Natural killer cell (primary cell): ENCODE measurements around the gene TMEM125. TPM values are rescaled to one million over a fixed set of nuclear protein-coding genes. Genes with fewer than 3 reads are reported as not detected.

Experiments
- ATAC-seq, 3 donors: fragments of 150-1000 bp in 2 of 3; fragments of 200-7000 bp in 1 of 3; cut with Tn5 transposase; 1 replicate in 1 of 3; 2 replicates in 2 of 3; pipeline ENCODE4 v1.10.0; 2021; ENCODE audit warnings: mild to moderate bottlenecking in 2 of 3, moderate library complexity in 2 of 3
- DNase-seq, 2 donors: peaks; one replicate each; pipeline versions ENCODE4 v3.0.0 to v3.0.0-alpha.2; 2013 to 2021; ENCODE audit warnings: mixed read lengths in 1 of 2
- H3K27ac ChIP-seq: one replicate; pipeline ENCODE4 v1.5.1; 2013; ENCODE audit warnings: mild to moderate bottlenecking, low read length
- H3K27me3 ChIP-seq: one replicate; pipeline ENCODE4 v1.6.1; 2013; ENCODE audit warnings: low read length; ENCODE audit not compliant: control insufficient read depth, insufficient read depth
- H3K36me3 ChIP-seq: one replicate; pipeline ENCODE4 v1.6.1; 2013; ENCODE audit warnings: low read length; ENCODE audit not compliant: control insufficient read depth, insufficient read depth
- H3K4me1 ChIP-seq: one replicate; pipeline ENCODE4 v1.6.1; 2013; ENCODE audit warnings: low read length; ENCODE audit not compliant: control insufficient read depth, insufficient read depth
- H3K4me3 ChIP-seq: one replicate; pipeline ENCODE4 v1.5.1; 2013; ENCODE audit warnings: low read length
- H3K9me3 ChIP-seq: one replicate; pipeline ENCODE4 v1.6.1; 2013; ENCODE audit warnings: low read length; ENCODE audit not compliant: control insufficient read depth, insufficient read depth
- H3K27ac Mint-ChIP-seq, 2 donors: one replicate each; pipeline ENCODE4 v1.8.0; 2022; ENCODE audit warnings: mild to moderate bottlenecking in 2 of 2, mixed read lengths in 2 of 2, moderate library complexity in 1 of 2
- H3K27me3 Mint-ChIP-seq, 2 donors: one replicate each; pipeline ENCODE4 v1.8.0; 2022; ENCODE audit warnings: low read depth in 2 of 2, mixed read lengths in 2 of 2
- H3K36me3 Mint-ChIP-seq: one replicate; pipeline ENCODE4 v1.8.0; 2022; ENCODE audit warnings: mixed read lengths
- H3K4me1 Mint-ChIP-seq, 2 donors: one replicate each; pipeline ENCODE4 v1.8.0; 2022; ENCODE audit warnings: mixed read lengths in 2 of 2
- H3K4me3 Mint-ChIP-seq: one replicate; pipeline ENCODE4 v1.8.0; 2022; ENCODE audit warnings: mild to moderate bottlenecking, moderate library complexity, mixed read lengths
- H3K9me3 Mint-ChIP-seq, 2 donors: one replicate each; pipeline ENCODE4 v1.8.0; 2022; ENCODE audit warnings: mixed read lengths in 2 of 2
- WGBS: methylation state at CpG from one replicate; pipeline ENCODE4 v1.1.7; 2013; ENCODE audit warnings: missing lambda C conversion rate; ENCODE audit not compliant: insufficient coverage; 5-methylcytosine and 5-hydroxymethylcytosine counted together
- intact Hi-C: fragments of 100-400 bp; cut with micrococcal nuclease; formaldehyde crosslinking; loops from one replicate; pipeline ENCODE4 v1.14.2; 2022
- total RNA-seq, 4 donors: library from RNA; stranded (reverse); fragments of 120-200 nt in 1 of 4; gene quantifications; one replicate each; pipeline versions ENCODE4 v1.2.3 to v1.2.4, GENCODE V29; 2013 to 2022
- TF ChIP-seq, protein P1 (sequence below): fragments of 200-600 bp; IDR thresholded peaks from one replicate; pipeline ENCODE4 v1.8.0; 2022; ENCODE audit warnings: antibody characterized with exemption

Gene TMEM125
- total RNA-seq, 3 donors from 2014 or later (not counting 1 experiment from before 2014, with no cell fraction given), result not detected

DNA sequence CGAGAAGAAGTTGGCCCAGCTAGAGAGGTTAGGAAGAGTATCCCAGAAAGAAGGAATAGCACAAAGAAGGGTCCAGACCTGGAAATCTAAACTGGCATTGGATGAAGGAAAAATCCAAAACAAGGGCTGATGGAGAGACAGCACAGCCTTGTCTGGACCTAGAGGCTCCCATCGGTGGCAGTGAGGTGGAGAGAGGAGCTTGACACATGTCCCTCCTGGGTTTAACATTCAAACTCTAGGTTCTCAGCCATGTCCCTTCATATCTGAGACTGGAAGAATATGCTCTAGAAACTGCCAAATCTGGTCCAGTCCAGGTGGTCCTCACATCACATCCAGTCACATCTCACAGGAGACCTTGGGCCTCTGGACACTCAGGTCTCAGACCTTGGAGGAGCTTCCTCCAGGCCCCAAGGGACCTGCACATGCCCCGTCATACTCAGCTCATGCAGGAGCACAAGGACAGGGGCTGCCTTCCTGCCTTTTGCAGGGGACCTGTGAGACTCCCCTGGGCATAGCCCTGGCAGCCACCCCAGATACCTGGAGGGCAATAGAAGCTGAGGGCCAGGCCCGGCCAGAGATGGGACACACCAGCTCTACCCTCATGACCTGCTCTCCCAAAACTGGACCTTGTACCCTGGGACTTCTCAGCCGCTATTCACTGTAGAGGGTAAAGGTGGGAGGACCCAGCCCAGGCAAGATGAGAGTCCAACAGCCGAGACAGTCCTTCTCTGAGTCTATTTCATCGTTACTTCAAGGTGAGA lies 7.5 kb downstream of the TMEM125 start:
- Mint-ChIP-seq H3K27me3 (peaks cover 0 to 7% of the 10 kb centered on the region in 2 donors), H3K36me3 (no peaks in the 10 kb centered on the region)
- TF ChIP-seq, protein P1, sequence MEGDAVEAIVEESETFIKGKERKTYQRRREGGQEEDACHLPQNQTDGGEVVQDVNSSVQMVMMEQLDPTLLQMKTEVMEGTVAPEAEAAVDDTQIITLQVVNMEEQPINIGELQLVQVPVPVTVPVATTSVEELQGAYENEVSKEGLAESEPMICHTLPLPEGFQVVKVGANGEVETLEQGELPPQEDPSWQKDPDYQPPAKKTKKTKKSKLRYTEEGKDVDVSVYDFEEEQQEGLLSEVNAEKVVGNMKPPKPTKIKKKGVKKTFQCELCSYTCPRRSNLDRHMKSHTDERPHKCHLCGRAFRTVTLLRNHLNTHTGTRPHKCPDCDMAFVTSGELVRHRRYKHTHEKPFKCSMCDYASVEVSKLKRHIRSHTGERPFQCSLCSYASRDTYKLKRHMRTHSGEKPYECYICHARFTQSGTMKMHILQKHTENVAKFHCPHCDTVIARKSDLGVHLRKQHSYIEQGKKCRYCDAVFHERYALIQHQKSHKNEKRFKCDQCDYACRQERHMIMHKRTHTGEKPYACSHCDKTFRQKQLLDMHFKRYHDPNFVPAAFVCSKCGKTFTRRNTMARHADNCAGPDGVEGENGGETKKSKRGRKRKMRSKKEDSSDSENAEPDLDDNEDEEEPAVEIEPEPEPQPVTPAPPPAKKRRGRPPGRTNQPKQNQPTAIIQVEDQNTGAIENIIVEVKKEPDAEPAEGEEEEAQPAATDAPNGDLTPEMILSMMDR, result no peak

GRCh38 chr1:43279161-43279560 lies 9.4 kb downstream of the TMEM125 start:
- ATAC-seq (no peak), DNase-seq (no peak)
- Mint-ChIP-seq H3K27ac (no peak overlapping the region), H3K4me1 (peaks cover 7 to 12% of the 10 kb centered on the region in 2 donors), H3K9me3 (no peaks in the 10 kb centered on the region), H3K27me3 (peaks cover 0 to 7% of the 10 kb centered on the region in 2 donors), H3K4me3 (no peak overlapping the region), H3K36me3 (no peaks in the 10 kb centered on the region)
- TF ChIP-seq, protein P1, result no peak
- intact Hi-C loops, result no loop called here
- Histone ChIP-seq H3K27ac (no peak overlapping the region), H3K9me3 (no peaks in the 10 kb centered on the region), H3K36me3 (no peaks in the 10 kb centered on the region), H3K4me3 (no peak overlapping the region), H3K27me3 (no peaks in the 10 kb centered on the region), H3K4me1 (peaks cover 6% of the 10 kb centered on the region)
- WGBS, result 95% methylated on average over 5 of the region's 5 CpGs

More for the DNA sequence above, 7.5 kb downstream of the TMEM125 start:
- 89% methylated on average over 7 of the region's 7 CpGs for WGBS
- Histone ChIP-seq H3K36me3 (no peaks in the 10 kb centered on the region), H3K27ac (no peak overlapping the region), H3K4me1 (peaks cover 10% of the 10 kb centered on the region), H3K4me3 (no peak overlapping the region), H3K9me3 (no peaks in the 10 kb centered on the region), H3K27me3 (no peaks in the 10 kb centered on the region)
- Mint-ChIP-seq H3K4me3 (no peak overlapping the region), H3K9me3 (no peaks in the 10 kb centered on the region), H3K27ac (no peak overlapping the region), H3K4me1 (peaks cover 8 to 12% of the 10 kb centered on the region in 2 donors)
- DNase-seq, result no peak
- ATAC-seq, result no peak
- intact Hi-C loops, result no loop called here

- H3K27ac ChIP-seq, result no peak overlapping the region
- Mint-ChIP-seq H3K36me3 (no peaks in the 10 kb centered on the region), H3K4me1 (peaks cover 1 to 7% of the 10 kb centered on the region in 2 donors), H3K9me3 (no peaks in the 10 kb centered on the region), H3K27me3 (peaks cover 0 to 7% of the 10 kb centered on the region in 2 donors), H3K4me3 (no peak overlapping the region), H3K27ac (no peak overlapping the region)
- H3K27me3 ChIP-seq, result no peaks in the 10 kb centered on the region
- H3K4me1 ChIP-seq, result peaks cover 1% of the 10 kb centered on the region
- DNase-seq, result no peak
- intact Hi-C loops, result no loop called here
- H3K36me3 ChIP-seq, result no peaks in the 10 kb centered on the region
- no peak overlapping the region for H3K4me3 ChIP-seq
- 94% methylated on average over 6 of the region's 6 CpGs for WGBS
- ATAC-seq, result no peak
- no peaks in the 10 kb centered on the region for H3K9me3 ChIP-seq
- TF ChIP-seq, protein P1, result no peak
These were observed 9.9 kb downstream of the TMEM125 start for GRCh38 chr1:43279666-43280065.

DNA sequence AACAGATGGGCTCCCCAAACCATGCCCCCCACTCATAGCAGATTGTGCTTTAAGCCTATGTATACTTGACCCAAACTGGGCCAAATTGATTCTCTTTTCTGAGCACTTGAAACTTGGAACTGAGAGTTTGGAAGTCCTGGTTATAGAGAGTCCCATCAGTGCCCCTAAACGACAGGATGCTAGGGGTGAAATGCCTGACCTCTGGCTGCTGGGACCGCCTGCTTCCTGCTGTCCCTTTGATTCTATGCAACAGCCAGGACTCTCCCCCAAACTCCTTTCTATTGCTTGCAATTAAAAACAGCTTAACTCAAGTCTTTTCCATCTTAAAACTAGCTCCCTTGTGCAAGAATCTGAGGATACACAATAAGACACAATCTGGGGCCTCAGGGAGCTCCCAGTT lies 10.9 kb downstream of the TMEM125 start:
- Histone ChIP-seq H3K27me3 (no peaks in the 10 kb centered on the region), H3K4me3 (no peak overlapping the region), H3K36me3 (no peaks in the 10 kb centered on the region), H3K4me1 (no peaks in the 10 kb centered on the region), H3K9me3 (no peaks in the 10 kb centered on the region), H3K27ac (no peak overlapping the region)
- Mint-ChIP-seq H3K27me3 (peaks cover 0 to 7% of the 10 kb centered on the region in 2 donors), H3K4me3 (no peak overlapping the region), H3K4me1 (peaks cover 0 to 5% of the 10 kb centered on the region in 2 donors), H3K36me3 (no peaks in the 10 kb centered on the region), H3K27ac (no peak overlapping the region), H3K9me3 (no peaks in the 10 kb centered on the region)
- DNase-seq (no peak), ATAC-seq (no peak)
- intact Hi-C loops, result no loop called here
- WGBS, result 90% methylated on average over 2 of the region's 2 CpGs
- TF ChIP-seq, protein P1, result no peak
